ENCODE results near the gene PTPRN. TPM values are rescaled to one million over a fixed set of nuclear protein-coding genes. Genes with fewer than 3 reads are reported as not detected.

The PTPRN gene
- total RNA-seq, 1 donor from 2014 or later: 0.60 TPM

- Histone ChIP-seq H2AFZ (replicated peaks) (no peak overlapping the region), H3K27ac (no peak overlapping the region), H3K4me3 (peak overlapping the region; percentile 49), H3K36me3 (no peaks in the 10 kb centered on the region), H3F3A (ENCODE audit: low read depth) (peaks cover 5% of the 10 kb centered on the region), H3K9ac (no peak overlapping the region), H3K4me1 (peaks cover 3% of the 10 kb centered on the region), H3K4me2 (peak overlapping the region; percentile 81), H3K27me3 (peaks cover 80% of the 10 kb centered on the region), H3K9me3 (ENCODE audit: low read depth) (no peaks in the 10 kb centered on the region), H3K79me2 (ENCODE audit: low read depth) (no peaks in the 10 kb centered on the region), H4K20me1 (ENCODE audit: low read depth) (peaks cover 32% of the 10 kb centered on the region)
- Mint-ChIP-seq H3K9me3 (peaks cover 2% of the 10 kb centered on the region), H3K27me3 (ENCODE audit: insufficient read depth, low read depth) (peaks cover 46% of the 10 kb centered on the region), H3K4me1 (peaks cover 9% of the 10 kb centered on the region), H3K36me3 (no peaks in the 10 kb centered on the region), H3K4me3 (peak overlapping the region; percentile 76), H3K27ac (no peak overlapping the region)
- TF ChIP-seq EZH2 (IDR thresholded peaks at IDR 0.05) (no peak), EZH2phosphoT487 (IDR thresholded peaks at IDR 0.05) (peak; percentile 22)
- peak; percentile 95 for DNase-seq (ENCODE audit: low spot score)
These were observed 779 bp downstream of the PTPRN start for GRCh38 chr2:219308142-219309101.

DNA sequence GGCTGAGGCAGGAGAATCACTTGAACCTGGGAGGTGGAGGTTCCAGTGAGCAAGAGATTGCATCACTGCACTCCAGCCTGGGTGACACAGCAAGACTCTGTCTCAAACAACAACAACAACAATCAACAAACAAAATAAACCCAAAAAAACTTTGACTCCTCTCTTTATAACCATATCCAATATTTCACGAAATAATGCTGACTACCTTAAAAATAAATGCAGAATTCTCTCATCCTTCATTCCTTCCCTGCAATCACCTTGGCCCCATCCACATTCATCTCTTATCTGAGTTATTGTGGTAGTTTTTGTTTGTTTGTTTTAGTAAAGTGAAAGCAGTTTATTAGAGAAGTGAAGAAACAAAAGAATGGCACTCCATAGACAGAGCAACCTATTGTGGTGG, 3.2 kb downstream of the PTPRN start:
- H3K79me2 ChIP-seq (ENCODE audit: low read depth): no peaks in the 10 kb centered on the region
- TF ChIP-seq EZH2 (IDR thresholded peaks at IDR 0.05) (no peak), EZH2phosphoT487 (IDR thresholded peaks at IDR 0.05) (no peak), CTCF (IDR thresholded peaks at IDR 0.05) (no peak)
- peaks cover 3% of the 10 kb centered on the region for H3K4me1 ChIP-seq
- H4K20me1 ChIP-seq (ENCODE audit: low read depth): peaks cover 29% of the 10 kb centered on the region
- no peak overlapping the region for H3K27ac ChIP-seq
- Mint-ChIP-seq H3K36me3 (no peaks in the 10 kb centered on the region), H3K9me3 (no peaks in the 10 kb centered on the region), H3K4me3 (peak overlapping the region; percentile 56), H3K27me3 (ENCODE audit: insufficient read depth, low read depth) (peaks cover 42% of the 10 kb centered on the region), H3K27ac (no peak overlapping the region), H3K4me1 (peaks cover 9% of the 10 kb centered on the region)
- no peaks in the 10 kb centered on the region for H3K36me3 ChIP-seq
- no peaks in the 10 kb centered on the region for H3K9me3 ChIP-seq (ENCODE audit: low read depth)
- H3K4me3 ChIP-seq: no peak overlapping the region
- DNase-seq (ENCODE audit: low spot score): no peak
- H3K27me3 ChIP-seq: peaks cover 85% of the 10 kb centered on the region
- no peak overlapping the region for H3K9ac ChIP-seq
- no peak overlapping the region for H3K4me2 ChIP-seq
- H2AFZ ChIP-seq (replicated peaks): no peak overlapping the region
- H3F3A ChIP-seq (ENCODE audit: low read depth): peaks cover 5% of the 10 kb centered on the region

DNA sequence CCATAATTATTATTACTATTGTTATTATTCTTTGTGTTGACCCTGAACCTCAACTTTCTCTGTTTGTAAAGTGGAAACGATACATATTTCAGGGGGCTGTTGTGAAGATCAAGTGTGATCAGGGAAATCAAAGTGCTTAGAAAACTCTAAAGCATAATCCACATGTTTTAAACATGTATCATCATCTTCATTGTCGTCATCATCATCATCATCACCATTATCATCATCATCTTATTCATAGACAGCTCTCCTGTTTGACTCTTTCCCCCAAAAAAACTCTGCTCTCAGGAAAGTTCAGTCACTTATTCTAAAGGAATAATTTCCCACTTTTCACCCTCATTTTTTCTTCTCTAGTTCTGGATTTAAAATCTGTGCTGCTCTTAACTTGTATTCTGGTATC, 5.0 kb downstream of the PTPRN start:
- H3K27me3 Mint-ChIP-seq (ENCODE audit: insufficient read depth, low read depth): peaks cover 30% of the 10 kb centered on the region
- H3K4me1 Mint-ChIP-seq: peaks cover 20% of the 10 kb centered on the region
- H3K9me3 Mint-ChIP-seq: no peaks in the 10 kb centered on the region
- no peak overlapping the region for H3K4me2 ChIP-seq
- no peak overlapping the region for H3K4me3 ChIP-seq
- no peak overlapping the region for H2AFZ ChIP-seq (replicated peaks)
- H3F3A ChIP-seq (ENCODE audit: low read depth): peaks cover 11% of the 10 kb centered on the region
- no peaks in the 10 kb centered on the region for H3K9me3 ChIP-seq (ENCODE audit: low read depth)
- no peaks in the 10 kb centered on the region for H3K36me3 ChIP-seq
- peaks cover 75% of the 10 kb centered on the region for H3K27me3 ChIP-seq
- no peak for DNase-seq (ENCODE audit: low spot score)
- H3K4me1 ChIP-seq: peaks cover 19% of the 10 kb centered on the region
- H3K27ac ChIP-seq: no peak overlapping the region
- no peak overlapping the region for H3K27ac Mint-ChIP-seq
- no peaks in the 10 kb centered on the region for H3K79me2 ChIP-seq (ENCODE audit: low read depth)
- TF ChIP-seq EZH2phosphoT487 (IDR thresholded peaks at IDR 0.05) (no peak), EZH2 (IDR thresholded peaks at IDR 0.05) (no peak), CTCF (IDR thresholded peaks at IDR 0.05) (no peak)
- no peaks in the 10 kb centered on the region for H3K36me3 Mint-ChIP-seq
- H4K20me1 ChIP-seq (ENCODE audit: low read depth): peaks cover 20% of the 10 kb centered on the region
- no peak overlapping the region for H3K9ac ChIP-seq
- no peak overlapping the region for H3K4me3 Mint-ChIP-seq

All from neural progenitor cell (in vitro differentiated cells).